ENCODE results near the gene FOSL1. TPM values are rescaled to one million over a fixed set of nuclear protein-coding genes. Genes with fewer than 3 reads are reported as not detected.

The FOSL1 gene
- total and polyA plus RNA-seq, 2 of the 13 experiments (the other 11 are each of a cell fraction or from before 2014, with no cell fraction given), result 4.0 to 4.1 TPM

- TF ChIP-seq HNF1A (IDR thresholded peaks at IDR 0.05; ENCODE audit: low read depth) (no peak), HNF1A (CRISPR knock-in tag; IDR thresholded peaks at IDR 0.05; ENCODE audit: borderline replicate concordance) (peak; percentile 82; the same call in 1 of the 2 replicates), TFE3 (CRISPR knock-in tag; IDR thresholded peaks at IDR 0.05) (peak; percentile 59; the same call in 1 of the 2 replicates), TP53 (CRISPR knock-in tag; conservative IDR thresholded peaks at IDR 0.05) (no peak), ZNF83 (CRISPR knock-in tag; IDR thresholded peaks at IDR 0.05; ENCODE audit: borderline replicate concordance) (0 out of 2 replicates have a peak, but pooled peaks have one; percentile 50), SMAD3 (CRISPR knock-in tag; IDR thresholded peaks at IDR 0.05) (peak; percentile 72; the same call in 1 of the 2 replicates), ZNF451 (CRISPR knock-in tag; IDR thresholded peaks at IDR 0.05) (peak; percentile 51; the same call in 1 of the 2 replicates), SALL2 (CRISPR knock-in tag; IDR thresholded peaks at IDR 0.05) (peak; percentile 27; the same call in 1 of the 2 replicates), ZNF318 (CRISPR knock-in tag; IDR thresholded peaks at IDR 0.05) (no peak), TGIF2 (CRISPR knock-in tag; IDR thresholded peaks at IDR 0.05) (0 out of 2 replicates have a peak, but pooled peaks have one; percentile 14), CTCF (CRISPR knock-in tag; IDR thresholded peaks at IDR 0.05) (peak; percentile 46), ZNF788 (CRISPR knock-in tag; IDR thresholded peaks at IDR 0.05; ENCODE audit: borderline replicate concordance) (peak; percentile 64; the same call in 1 of the 2 replicates)
Observed at GRCh38 chr11:65857853-65858680, 42.1 kb downstream of the FOSL1 start, which contains the start of gene CFL1 (continued).
